Measurements from ENCODE around the gene SLC25A24.
"Not testable (repeated sequence)": the region's sequence is repeated elsewhere in the genome, so short reads cannot be mapped to it uniquely, and the experiment has no call there.

Gene SLC25A24

DNA sequence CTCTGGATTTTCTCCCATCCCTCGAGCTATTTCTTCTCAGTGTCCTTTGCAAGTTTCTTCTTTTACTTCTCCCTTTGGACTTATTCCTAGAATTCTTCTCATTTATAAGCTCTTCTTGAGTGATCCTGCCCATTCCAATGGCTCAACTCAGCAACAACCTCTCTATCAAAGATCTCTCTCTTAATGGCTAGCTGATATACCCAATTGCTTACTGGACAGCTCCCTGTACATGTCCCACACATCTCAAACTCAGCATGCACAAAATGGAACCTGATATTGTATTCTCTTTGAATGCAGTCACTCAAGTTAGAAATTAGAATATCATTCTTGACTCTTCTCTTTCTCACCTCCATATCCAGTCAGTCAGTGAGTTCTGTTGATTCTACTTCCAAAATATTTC lies 48.6 kb downstream of the SLC25A24 start:
- H3K27ac ChIP-seq (ENCODE audit: low read depth, low read length), result no peak overlapping the region
- H3K9me2 ChIP-seq (replicated peaks; ENCODE audit: control insufficient read depth, low read length), result no peaks in the 10 kb centered on the region
- no peaks in the 10 kb centered on the region for H3K27me3 ChIP-seq (ENCODE audit: control insufficient read depth, low read length)
- TF ChIP-seq, protein P1, sequence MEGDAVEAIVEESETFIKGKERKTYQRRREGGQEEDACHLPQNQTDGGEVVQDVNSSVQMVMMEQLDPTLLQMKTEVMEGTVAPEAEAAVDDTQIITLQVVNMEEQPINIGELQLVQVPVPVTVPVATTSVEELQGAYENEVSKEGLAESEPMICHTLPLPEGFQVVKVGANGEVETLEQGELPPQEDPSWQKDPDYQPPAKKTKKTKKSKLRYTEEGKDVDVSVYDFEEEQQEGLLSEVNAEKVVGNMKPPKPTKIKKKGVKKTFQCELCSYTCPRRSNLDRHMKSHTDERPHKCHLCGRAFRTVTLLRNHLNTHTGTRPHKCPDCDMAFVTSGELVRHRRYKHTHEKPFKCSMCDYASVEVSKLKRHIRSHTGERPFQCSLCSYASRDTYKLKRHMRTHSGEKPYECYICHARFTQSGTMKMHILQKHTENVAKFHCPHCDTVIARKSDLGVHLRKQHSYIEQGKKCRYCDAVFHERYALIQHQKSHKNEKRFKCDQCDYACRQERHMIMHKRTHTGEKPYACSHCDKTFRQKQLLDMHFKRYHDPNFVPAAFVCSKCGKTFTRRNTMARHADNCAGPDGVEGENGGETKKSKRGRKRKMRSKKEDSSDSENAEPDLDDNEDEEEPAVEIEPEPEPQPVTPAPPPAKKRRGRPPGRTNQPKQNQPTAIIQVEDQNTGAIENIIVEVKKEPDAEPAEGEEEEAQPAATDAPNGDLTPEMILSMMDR (IDR thresholded peaks at IDR 0.05; ENCODE audit: low read depth, low read length, poor library complexity, severe bottlenecking), result no peak
- TF ChIP-seq EZH2phosphoT487 (IDR thresholded peaks at IDR 0.05; ENCODE audit: borderline replicate concordance, low read length), result no peak
- peaks cover 5% of the 10 kb centered on the region; the same call in 1 of the 2 replicates for H3K36me3 ChIP-seq (ENCODE audit: control insufficient read depth, low read length)
- no peaks in the 10 kb centered on the region for H3K9me3 ChIP-seq (ENCODE audit: control insufficient read depth, insufficient read depth, low read length)
- no peaks in the 10 kb centered on the region for H3K4me1 ChIP-seq (ENCODE audit: control insufficient read depth, low read length)
- H3K4me3 ChIP-seq (ENCODE audit: low read length), result no peak overlapping the region
- H3K79me2 ChIP-seq (ENCODE audit: control insufficient read depth, low read length), result no peaks in the 10 kb centered on the region
- no peak overlapping the region for H3K4me2 ChIP-seq (ENCODE audit: low read length)
- H3F3A ChIP-seq (ENCODE audit: control insufficient read depth, insufficient read depth), result no peaks in the 10 kb centered on the region
- no peaks in the 10 kb centered on the region for H4K20me1 ChIP-seq (ENCODE audit: control insufficient read depth, insufficient read depth, low read depth, low read length)

DNA sequence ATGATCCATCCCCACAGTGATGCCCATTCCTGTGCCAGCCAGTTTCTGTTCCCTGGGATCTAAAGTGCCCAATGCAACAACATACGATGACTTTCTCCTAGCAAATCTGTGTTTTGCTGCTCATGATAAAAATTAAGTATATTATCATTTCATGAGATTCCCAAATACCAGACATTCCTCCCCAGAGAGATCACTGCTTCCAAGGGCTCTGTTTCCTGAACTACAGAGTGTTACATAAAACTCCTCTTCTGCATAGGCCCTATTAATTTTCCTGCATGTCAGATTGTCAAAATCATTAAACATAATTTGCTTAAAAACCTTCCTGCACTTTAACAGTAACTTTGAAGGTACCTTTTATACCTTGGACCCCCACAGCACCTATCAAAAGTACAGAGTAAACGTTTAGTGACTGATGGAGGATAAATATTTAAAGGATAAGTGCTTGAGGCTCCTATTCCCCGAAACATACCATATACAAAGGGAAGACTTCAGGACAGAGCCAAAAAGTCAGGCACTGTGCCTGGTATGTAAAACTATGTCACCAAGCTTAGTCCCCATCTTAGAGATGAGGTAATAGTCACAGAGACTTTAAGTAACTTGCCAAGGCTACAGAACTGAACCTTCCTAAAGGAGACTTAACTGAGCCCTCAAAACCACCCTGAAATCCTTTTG lies 50.2 kb downstream of the SLC25A24 start:
- Histone ChIP-seq H3K9me3 (ENCODE audit: control insufficient read depth, insufficient read depth, low read length) (no peaks in the 10 kb centered on the region), H3K4me3 (ENCODE audit: low read length) (no peak overlapping the region), H4K20me1 (ENCODE audit: control insufficient read depth, insufficient read depth, low read depth, low read length) (no peaks in the 10 kb centered on the region), H3K27me3 (ENCODE audit: control insufficient read depth, low read length) (no peaks in the 10 kb centered on the region), H3K36me3 (ENCODE audit: control insufficient read depth, low read length) (peaks cover 5% of the 10 kb centered on the region; the same call in 1 of the 2 replicates), H3K27ac (ENCODE audit: low read depth, low read length) (no peak overlapping the region), H3K79me2 (ENCODE audit: control insufficient read depth, low read length) (no peaks in the 10 kb centered on the region), H3K4me1 (ENCODE audit: control insufficient read depth, low read length) (no peaks in the 10 kb centered on the region), H3K4me2 (ENCODE audit: low read length) (no peak overlapping the region), H3K9me2 (replicated peaks; ENCODE audit: control insufficient read depth, low read length) (no peaks in the 10 kb centered on the region), H3F3A (ENCODE audit: control insufficient read depth, insufficient read depth) (no peaks in the 10 kb centered on the region)
- TF ChIP-seq, protein P1 (IDR thresholded peaks at IDR 0.05; ENCODE audit: low read depth, low read length, poor library complexity, severe bottlenecking), result no peak
- no peak for TF ChIP-seq EZH2phosphoT487 (IDR thresholded peaks at IDR 0.05; ENCODE audit: borderline replicate concordance, low read length)

DNA sequence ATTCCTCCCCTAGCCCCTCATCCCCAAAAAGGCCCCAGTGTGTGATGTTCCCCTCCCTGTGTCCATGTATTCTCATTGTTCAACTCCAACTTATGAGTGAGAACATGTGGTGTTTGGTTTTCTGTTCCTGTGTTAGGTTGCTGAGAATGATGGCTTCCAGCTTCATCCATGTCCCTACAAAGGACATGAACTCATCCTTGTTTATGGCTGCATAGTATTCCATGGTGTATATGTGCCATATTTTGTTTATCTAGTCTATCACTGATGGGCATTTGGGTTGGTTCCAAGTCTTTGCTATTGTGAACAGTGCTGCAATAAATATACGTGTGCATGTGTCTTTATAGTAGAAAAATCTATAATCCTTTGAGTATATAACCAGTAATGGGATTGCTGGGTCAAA lies 55.6 kb downstream of the SLC25A24 start:
- H3K4me3 ChIP-seq (ENCODE audit: low read length); H3K27me3 ChIP-seq (ENCODE audit: control insufficient read depth, low read length); H3F3A ChIP-seq (ENCODE audit: control insufficient read depth, insufficient read depth); H3K9me3 ChIP-seq (ENCODE audit: control insufficient read depth, insufficient read depth, low read length); H3K79me2 ChIP-seq (ENCODE audit: control insufficient read depth, low read length); H3K4me1 ChIP-seq (ENCODE audit: control insufficient read depth, low read length); H3K9me2 ChIP-seq (replicated peaks; ENCODE audit: control insufficient read depth, low read length); H3K36me3 ChIP-seq (ENCODE audit: control insufficient read depth, low read length); H3K27ac ChIP-seq (ENCODE audit: low read depth, low read length); H3K4me2 ChIP-seq (ENCODE audit: low read length); H4K20me1 ChIP-seq (ENCODE audit: control insufficient read depth, insufficient read depth, low read depth, low read length): not testable (repeated sequence)

DNA sequence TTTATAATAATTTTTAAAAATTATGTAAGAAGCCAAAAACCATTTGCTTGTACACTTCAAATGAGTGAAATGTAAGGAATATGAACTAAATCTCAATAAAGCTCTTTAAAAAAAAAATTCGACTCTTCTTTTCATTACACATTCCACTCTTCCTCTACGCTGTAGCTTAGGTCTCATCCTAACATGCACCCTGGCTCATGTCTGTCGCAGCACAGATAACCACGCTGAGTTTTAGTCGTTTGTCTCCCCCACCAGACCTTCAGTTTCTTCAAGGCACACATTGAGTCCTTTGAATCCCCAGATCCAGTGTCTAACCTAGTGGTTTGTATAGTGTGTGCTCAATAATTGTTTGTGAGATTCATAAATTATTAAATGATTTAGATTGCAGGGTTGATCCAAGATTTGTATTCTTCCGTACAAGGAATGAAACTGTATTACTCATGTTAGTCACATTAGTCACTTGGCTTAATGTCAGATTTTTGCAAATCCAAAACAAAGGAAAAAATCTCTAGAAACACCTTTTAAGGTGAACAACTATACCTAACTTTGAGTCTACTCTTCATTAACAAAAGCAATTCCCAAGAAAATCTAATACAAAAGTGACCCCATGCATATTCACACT lies 57.3 kb downstream of the SLC25A24 start:
- TF ChIP-seq EZH2phosphoT487 (IDR thresholded peaks at IDR 0.05; ENCODE audit: borderline replicate concordance, low read length), result no peak
- no peaks in the 10 kb centered on the region for H3F3A ChIP-seq (ENCODE audit: control insufficient read depth, insufficient read depth)
- H3K4me1 ChIP-seq (ENCODE audit: control insufficient read depth, low read length), result no peaks in the 10 kb centered on the region
- H3K4me3 ChIP-seq (ENCODE audit: low read length), result no peak overlapping the region
- no peak overlapping the region for H3K27ac ChIP-seq (ENCODE audit: low read depth, low read length)
- no peaks in the 10 kb centered on the region for H3K27me3 ChIP-seq (ENCODE audit: control insufficient read depth, low read length)
- no peaks in the 10 kb centered on the region for H3K9me3 ChIP-seq (ENCODE audit: control insufficient read depth, insufficient read depth, low read length)
- no peaks in the 10 kb centered on the region for H3K79me2 ChIP-seq (ENCODE audit: control insufficient read depth, low read length)
- H4K20me1 ChIP-seq (ENCODE audit: control insufficient read depth, insufficient read depth, low read depth, low read length), result no peaks in the 10 kb centered on the region
- no peak overlapping the region for H3K4me2 ChIP-seq (ENCODE audit: low read length)
- H3K9me2 ChIP-seq (replicated peaks; ENCODE audit: control insufficient read depth, low read length), result no peaks in the 10 kb centered on the region
- peaks cover 1% of the 10 kb centered on the region; the same call in 1 of the 2 replicates for H3K36me3 ChIP-seq (ENCODE audit: control insufficient read depth, low read length)

Data from DOHH2 (cell line).